ENCODE results near the gene HYDIN.

HYDIN gene

DNA sequence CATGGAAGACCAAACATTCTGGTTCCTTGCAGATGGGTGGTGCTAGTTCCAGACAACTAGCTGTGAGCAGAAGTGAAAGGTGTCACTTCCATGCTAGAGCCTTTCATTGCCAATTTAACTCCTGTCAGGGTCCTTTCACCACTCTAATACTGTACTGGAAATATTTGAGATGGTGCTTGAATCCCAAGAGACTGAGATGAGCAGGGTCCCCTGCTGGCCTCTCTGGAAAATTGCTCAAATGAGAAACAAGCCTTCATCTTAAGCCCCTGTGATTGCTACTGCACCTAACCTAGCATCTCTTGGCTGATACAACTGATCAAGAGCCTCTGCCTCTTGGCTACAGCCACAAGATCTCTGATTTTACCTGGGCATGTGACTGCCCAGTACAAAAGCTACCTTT is 422.2 kb downstream of the HYDIN start:
- Histone ChIP-seq H3K4me3 (ENCODE audit: low read length) (no peak overlapping the region), H2AK5ac (ENCODE audit: low read length) (no peak overlapping the region), H3K18ac (ENCODE audit: low read length) (no peak overlapping the region), H4K8ac (ENCODE audit: low read depth, low read length) (no peak overlapping the region), H3K27ac (ENCODE audit: low read depth, low read length) (no peak overlapping the region), H3K4me1 (ENCODE audit: control insufficient read depth, low read depth, low read length) (no peaks in the 10 kb centered on the region), H3K36me3 (ENCODE audit: control insufficient read depth, insufficient read depth, low read length) (no peaks in the 10 kb centered on the region), H3K27me3 (ENCODE audit: insufficient read depth, low read length, poor library complexity) (peaks cover 2% of the 10 kb centered on the region), H3K9ac (ENCODE audit: low read length) (no peak overlapping the region), H3K4ac (ENCODE audit: low read depth, low read length) (no peak overlapping the region), H3K23ac (ENCODE audit: low read length) (no peak overlapping the region), H3K79me2 (ENCODE audit: control insufficient read depth, insufficient read depth, low read length) (no peaks in the 10 kb centered on the region), H2BK120ac (ENCODE audit: low read depth, low read length) (no peak overlapping the region), H2BK5ac (ENCODE audit: low read length) (no peak overlapping the region), H3K79me1 (ENCODE audit: low read length) (no peaks in the 10 kb centered on the region), H3K56ac (ENCODE audit: low read length) (no peak overlapping the region), H2BK15ac (replicated peaks; ENCODE audit: low read depth) (no peak overlapping the region), H4K5ac (ENCODE audit: low read length) (no peak overlapping the region), H3K4me2 (ENCODE audit: low read length) (no peak overlapping the region)
- no peak for DNase-seq

DNA sequence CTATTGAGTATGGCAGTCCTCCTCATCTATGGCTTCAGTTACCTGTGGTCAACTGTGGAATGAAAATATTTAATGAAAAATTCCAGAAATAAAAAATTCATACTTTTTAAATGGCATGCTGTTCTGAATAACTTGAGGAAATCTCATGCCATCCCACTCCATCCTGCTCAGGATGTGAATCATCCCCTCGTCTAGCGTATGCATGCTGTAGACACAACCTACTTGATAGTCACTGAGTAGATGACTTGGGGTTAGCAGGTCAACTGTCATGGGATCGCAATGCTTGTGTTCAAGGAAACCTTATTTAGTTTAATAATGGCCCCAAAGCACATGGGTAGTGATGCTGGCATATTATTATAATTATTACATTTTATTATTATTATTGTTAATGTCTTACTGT is 424.7 kb downstream of the HYDIN start:
- H3K4me2 ChIP-seq (ENCODE audit: low read length) = no peak overlapping the region
- no peaks in the 10 kb centered on the region for H3K36me3 ChIP-seq (ENCODE audit: control insufficient read depth, insufficient read depth, low read length)
- H3K27me3 ChIP-seq (ENCODE audit: insufficient read depth, low read length, poor library complexity) = peaks cover 2% of the 10 kb centered on the region
- H3K23ac ChIP-seq (ENCODE audit: low read length) = no peak overlapping the region
- no peaks in the 10 kb centered on the region for H3K4me1 ChIP-seq (ENCODE audit: control insufficient read depth, low read depth, low read length)
- DNase-seq = no peak
- H3K4me3 ChIP-seq (ENCODE audit: low read length) = no peak overlapping the region
- no peaks in the 10 kb centered on the region for H3K79me2 ChIP-seq (ENCODE audit: control insufficient read depth, insufficient read depth, low read length)
- H3K18ac ChIP-seq (ENCODE audit: low read length) = no peak overlapping the region
- H3K56ac ChIP-seq (ENCODE audit: low read length) = no peak overlapping the region
- H4K8ac ChIP-seq (ENCODE audit: low read depth, low read length) = no peak overlapping the region
- H3K27ac ChIP-seq (ENCODE audit: low read depth, low read length) = no peak overlapping the region
- H2BK120ac ChIP-seq (ENCODE audit: low read depth, low read length) = no peak overlapping the region
- no peaks in the 10 kb centered on the region for H3K79me1 ChIP-seq (ENCODE audit: low read length)
- H3K4ac ChIP-seq (ENCODE audit: low read depth, low read length) = no peak overlapping the region
- WGBS (ENCODE audit: extremely low coverage, insufficient coverage, low lambda C conversion rate) = no CpG with 5 or more reads among the region's 3 CpGs
- H2BK5ac ChIP-seq (ENCODE audit: low read length) = no peak overlapping the region
- no peak overlapping the region for H2AK5ac ChIP-seq (ENCODE audit: low read length)
- no peak overlapping the region for H4K5ac ChIP-seq (ENCODE audit: low read length)
- no peak overlapping the region for H2BK15ac ChIP-seq (replicated peaks; ENCODE audit: low read depth)
- H3K9ac ChIP-seq (ENCODE audit: low read length) = no peak overlapping the region

DNA sequence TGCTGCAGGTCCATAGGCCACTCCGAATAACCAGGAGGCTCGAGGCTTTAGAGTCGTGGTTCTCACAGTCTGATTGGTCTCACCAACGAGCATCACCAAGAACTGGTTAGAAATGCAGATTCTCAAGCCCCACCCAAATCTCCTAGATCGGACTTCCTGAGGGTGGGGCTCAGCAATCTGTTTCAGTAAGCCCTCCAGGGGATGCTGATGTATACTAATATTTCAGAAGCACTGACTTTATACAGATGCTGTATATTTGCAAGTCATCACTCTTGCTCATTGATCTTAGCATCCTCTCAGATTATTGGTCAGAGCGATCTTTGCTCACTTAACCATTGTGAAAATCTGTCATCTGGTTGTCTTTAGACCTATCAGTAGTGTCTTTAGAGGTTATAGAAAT is 425.1 kb downstream of the HYDIN start:
- Histone ChIP-seq H3K4me3 (ENCODE audit: low read length) (no peak overlapping the region), H3K18ac (ENCODE audit: low read length) (no peak overlapping the region), H3K79me1 (ENCODE audit: low read length) (peaks cover 3% of the 10 kb centered on the region), H3K56ac (ENCODE audit: low read length) (no peak overlapping the region), H4K5ac (ENCODE audit: low read length) (no peak overlapping the region), H3K23ac (ENCODE audit: low read length) (no peak overlapping the region), H3K27ac (ENCODE audit: low read depth, low read length) (no peak overlapping the region), H3K27me3 (ENCODE audit: insufficient read depth, low read length, poor library complexity) (peaks cover 2% of the 10 kb centered on the region), H2BK5ac (ENCODE audit: low read length) (no peak overlapping the region), H3K36me3 (ENCODE audit: control insufficient read depth, insufficient read depth, low read length) (no peaks in the 10 kb centered on the region), H3K4me2 (ENCODE audit: low read length) (no peak overlapping the region), H2BK120ac (ENCODE audit: low read depth, low read length) (no peak overlapping the region), H4K8ac (ENCODE audit: low read depth, low read length) (no peak overlapping the region), H3K79me2 (ENCODE audit: control insufficient read depth, insufficient read depth, low read length) (peaks cover 1% of the 10 kb centered on the region), H3K9ac (ENCODE audit: low read length) (no peak overlapping the region), H2BK15ac (replicated peaks; ENCODE audit: low read depth) (no peak overlapping the region), H3K4me1 (ENCODE audit: control insufficient read depth, low read depth, low read length) (no peaks in the 10 kb centered on the region), H3K4ac (ENCODE audit: low read depth, low read length) (no peak overlapping the region), H2AK5ac (ENCODE audit: low read length) (no peak overlapping the region)
- no peak for DNase-seq
- WGBS (ENCODE audit: extremely low coverage, insufficient coverage, low lambda C conversion rate) = no CpG with 5 or more reads among the region's 6 CpGs

DNA sequence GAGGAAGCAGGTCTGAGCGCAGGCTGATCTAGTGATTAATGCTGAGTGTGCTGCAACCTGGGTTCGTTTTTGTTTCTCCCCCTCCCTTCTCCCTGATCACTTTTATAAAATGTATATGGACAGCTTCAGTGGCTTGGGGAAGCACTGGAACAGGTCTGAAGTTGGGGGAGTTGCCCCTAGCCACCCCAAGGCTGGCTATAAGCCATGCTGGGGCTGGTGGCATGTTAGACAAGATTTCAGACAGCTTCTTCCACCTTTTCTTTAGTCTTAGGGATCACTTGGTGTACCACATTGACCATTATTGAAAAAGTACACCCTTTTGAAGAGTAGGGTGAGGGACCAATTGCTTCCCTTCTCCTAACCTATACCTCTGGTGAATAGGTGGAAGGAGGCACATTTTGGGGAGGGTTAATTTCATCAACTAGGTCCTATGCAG is 425.8 kb downstream of the HYDIN start:
- Histone ChIP-seq H4K5ac (ENCODE audit: low read length) (no peak overlapping the region), H2BK120ac (ENCODE audit: low read depth, low read length) (no peak overlapping the region), H3K4ac (ENCODE audit: low read depth, low read length) (no peak overlapping the region), H3K27ac (ENCODE audit: low read depth, low read length) (no peak overlapping the region), H3K23ac (ENCODE audit: low read length) (no peak overlapping the region), H2BK15ac (replicated peaks; ENCODE audit: low read depth) (no peak overlapping the region), H3K27me3 (ENCODE audit: insufficient read depth, low read length, poor library complexity) (peaks cover 2% of the 10 kb centered on the region), H3K18ac (ENCODE audit: low read length) (no peak overlapping the region), H3K9ac (ENCODE audit: low read length) (no peak overlapping the region), H2BK5ac (ENCODE audit: low read length) (no peak overlapping the region), H3K56ac (ENCODE audit: low read length) (no peak overlapping the region), H3K4me3 (ENCODE audit: low read length) (no peak overlapping the region), H2AK5ac (ENCODE audit: low read length) (no peak overlapping the region), H3K79me2 (ENCODE audit: control insufficient read depth, insufficient read depth, low read length) (peaks cover 4% of the 10 kb centered on the region), H3K79me1 (ENCODE audit: low read length) (peaks cover 6% of the 10 kb centered on the region), H3K4me2 (ENCODE audit: low read length) (no peak overlapping the region), H4K8ac (ENCODE audit: low read depth, low read length) (no peak overlapping the region), H3K36me3 (ENCODE audit: control insufficient read depth, insufficient read depth, low read length) (no peaks in the 10 kb centered on the region), H3K4me1 (ENCODE audit: control insufficient read depth, low read depth, low read length) (peaks cover 3% of the 10 kb centered on the region)
- WGBS (ENCODE audit: extremely low coverage, insufficient coverage, low lambda C conversion rate) = no CpG with 5 or more reads among the region's 2 CpGs
- DNase-seq = no peak

DNA sequence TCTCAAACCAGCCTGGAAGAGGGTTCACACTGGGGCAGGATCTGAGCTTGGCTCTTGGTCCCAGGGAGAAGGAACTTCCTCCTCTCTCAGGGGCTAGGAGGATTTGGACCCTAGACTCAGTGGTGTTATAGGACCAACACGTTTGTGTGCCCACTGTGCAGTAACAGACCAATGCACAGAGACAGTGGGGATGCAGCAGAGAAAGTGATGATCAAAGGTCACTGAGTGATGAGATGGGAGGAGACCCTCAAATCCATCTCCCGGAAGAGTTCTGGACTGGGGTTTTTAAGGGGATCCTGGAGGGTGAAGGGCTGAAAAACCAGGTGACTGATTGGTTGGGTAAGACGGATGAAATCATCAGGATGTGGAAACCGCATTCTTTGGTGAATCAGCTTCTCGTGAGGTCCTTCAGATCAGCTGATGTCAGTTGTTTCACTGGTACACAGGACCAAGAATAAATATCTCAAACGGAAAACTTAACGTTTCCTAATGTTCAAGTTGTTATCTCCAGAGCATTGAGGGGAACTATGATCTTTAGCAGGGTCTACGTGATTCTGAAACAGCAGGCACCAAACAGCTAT is 426.3 kb downstream of the HYDIN start:
- no peak overlapping the region for H2BK120ac ChIP-seq (ENCODE audit: low read depth, low read length)
- H3K56ac ChIP-seq (ENCODE audit: low read length) = no peak overlapping the region
- no peak overlapping the region for H3K4me2 ChIP-seq (ENCODE audit: low read length)
- H3K79me2 ChIP-seq (ENCODE audit: control insufficient read depth, insufficient read depth, low read length) = peaks cover 9% of the 10 kb centered on the region
- no peak overlapping the region for H2AK5ac ChIP-seq (ENCODE audit: low read length)
- no peak overlapping the region for H3K9ac ChIP-seq (ENCODE audit: low read length)
- H3K4ac ChIP-seq (ENCODE audit: low read depth, low read length) = no peak overlapping the region
- no peak overlapping the region for H3K4me3 ChIP-seq (ENCODE audit: low read length)
- no peak overlapping the region for H2BK5ac ChIP-seq (ENCODE audit: low read length)
- H3K4me1 ChIP-seq (ENCODE audit: control insufficient read depth, low read depth, low read length) = peaks cover 3% of the 10 kb centered on the region
- no peak overlapping the region for H3K27ac ChIP-seq (ENCODE audit: low read depth, low read length)
- no peaks in the 10 kb centered on the region for H3K36me3 ChIP-seq (ENCODE audit: control insufficient read depth, insufficient read depth, low read length)
- peak; percentile 15 for DNase-seq
- H3K23ac ChIP-seq (ENCODE audit: low read length) = no peak overlapping the region
- H3K27me3 ChIP-seq (ENCODE audit: insufficient read depth, low read length, poor library complexity) = peaks cover 2% of the 10 kb centered on the region
- no peak overlapping the region for H3K18ac ChIP-seq (ENCODE audit: low read length)
- no CpG with 5 or more reads among the region's 8 CpGs for WGBS (ENCODE audit: extremely low coverage, insufficient coverage, low lambda C conversion rate)
- H3K79me1 ChIP-seq (ENCODE audit: low read length) = peaks cover 10% of the 10 kb centered on the region
- H4K5ac ChIP-seq (ENCODE audit: low read length) = no peak overlapping the region
- H2BK15ac ChIP-seq (replicated peaks; ENCODE audit: low read depth) = no peak overlapping the region
- H4K8ac ChIP-seq (ENCODE audit: low read depth, low read length) = no peak overlapping the region

DNA sequence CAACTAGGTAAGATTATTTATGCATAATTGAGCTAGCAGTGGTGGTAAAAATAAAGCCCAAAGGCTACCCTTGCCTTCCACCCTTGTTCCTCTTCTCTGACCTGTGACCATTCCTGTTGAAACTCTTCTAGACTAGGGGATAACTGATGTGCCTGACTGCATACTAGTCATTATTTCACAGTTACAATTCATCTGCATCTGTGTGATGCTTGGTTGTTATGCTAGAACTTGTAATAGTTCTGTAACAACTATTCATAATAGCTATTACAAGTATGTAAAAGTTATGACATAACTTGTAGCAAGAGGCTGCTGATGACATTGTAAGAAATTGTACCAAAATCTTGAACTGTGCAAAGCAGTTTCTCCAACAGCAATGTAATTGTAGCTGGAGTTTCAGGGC is 427.2 kb downstream of the HYDIN start:
- no peak overlapping the region for H2BK120ac ChIP-seq (ENCODE audit: low read depth, low read length)
- H3K4me2 ChIP-seq (ENCODE audit: low read length) = no peak overlapping the region
- H3K27ac ChIP-seq (ENCODE audit: low read depth, low read length) = no peak overlapping the region
- peaks cover 3% of the 10 kb centered on the region for H3K4me1 ChIP-seq (ENCODE audit: control insufficient read depth, low read depth, low read length)
- no peak overlapping the region for H3K9ac ChIP-seq (ENCODE audit: low read length)
- no peak overlapping the region for H3K18ac ChIP-seq (ENCODE audit: low read length)
- peaks cover 13% of the 10 kb centered on the region for H3K79me2 ChIP-seq (ENCODE audit: control insufficient read depth, insufficient read depth, low read length)
- no peak overlapping the region for H2BK5ac ChIP-seq (ENCODE audit: low read length)
- H3K4ac ChIP-seq (ENCODE audit: low read depth, low read length) = no peak overlapping the region
- H3K79me1 ChIP-seq (ENCODE audit: low read length) = peaks cover 16% of the 10 kb centered on the region
- H4K8ac ChIP-seq (ENCODE audit: low read depth, low read length) = no peak overlapping the region
- no peak overlapping the region for H2BK15ac ChIP-seq (replicated peaks; ENCODE audit: low read depth)
- no peaks in the 10 kb centered on the region for H3K27me3 ChIP-seq (ENCODE audit: insufficient read depth, low read length, poor library complexity)
- DNase-seq = no peak
- no peak overlapping the region for H2AK5ac ChIP-seq (ENCODE audit: low read length)
- H3K36me3 ChIP-seq (ENCODE audit: control insufficient read depth, insufficient read depth, low read length) = no peaks in the 10 kb centered on the region
- H3K56ac ChIP-seq (ENCODE audit: low read length) = no peak overlapping the region
- no peak overlapping the region for H3K23ac ChIP-seq (ENCODE audit: low read length)
- no peak overlapping the region for H4K5ac ChIP-seq (ENCODE audit: low read length)
- H3K4me3 ChIP-seq (ENCODE audit: low read length) = no peak overlapping the region

Data from mesendoderm (in vitro differentiated cells).